H1 (cell line): Measurements from ENCODE around the gene DYNLT2B. TPM values are rescaled to one million over a fixed set of nuclear protein-coding genes. Genes with fewer than 3 reads are reported as not detected.

Experiments
- CTCF ChIA-PET: fragments of 300-600 bp; sonication (Branson Sonifier 250); formaldehyde crosslinking; loops from one replicate; lab custom pipeline; 2021; ENCODE audit not compliant: partially characterized antibody; lab: Charles Lee
- POLR2A ChIA-PET: fragments of 300-600 bp; sonication (Branson Sonifier 250); formaldehyde crosslinking; loops from one replicate; lab custom pipeline; 2021; ENCODE audit warnings: inconsistent platforms; ENCODE audit not compliant: partially characterized antibody; lab: Charles Lee
- DNase-seq, 2 experiments: peaks; one replicate each; pipeline versions ENCODE4 v3.0.0 to v3.0.0-alpha.2; 2010 to 2022; ENCODE audit warnings: low spot score in 2 of 2, low read depth in 1 of 2, mixed read lengths in 1 of 2
- FAIRE-seq: peaks from 2 replicates; lab custom pipeline; 2011; peaks lifted over from hg19 to GRCh38; lab: Jason Lieb, UNC
- H2AFZ ChIP-seq: 2 replicates; pipeline ENCODE4 v1.8.1; 2012; ENCODE audit warnings: low read length, inconsistent platforms
- H2AK5ac ChIP-seq: 2 replicates; pipeline ENCODE4 v1.6.1; 2013; ENCODE audit warnings: low read depth, low read length
- H2BK120ac ChIP-seq: replicated peaks from 2 replicates; pipeline ENCODE3; 2013; ENCODE audit warnings: low read depth, low read length, inconsistent platforms
- H2BK12ac ChIP-seq: 2 replicates; pipeline ENCODE4 v1.6.1; 2013; ENCODE audit warnings: low read depth, low read length
- H2BK15ac ChIP-seq: 2 replicates; pipeline ENCODE4 v1.6.1; 2013; ENCODE audit warnings: low read length
- H2BK20ac ChIP-seq: 2 replicates; pipeline ENCODE4 v1.6.1; 2013; ENCODE audit warnings: low read length
- H2BK5ac ChIP-seq: 2 replicates; pipeline ENCODE4 v1.6.1; 2013; ENCODE audit warnings: low read depth, low read length
- H3K14ac ChIP-seq: 2 replicates; pipeline ENCODE4 v1.6.1; 2013; ENCODE audit warnings: inconsistent platforms; ENCODE audit not compliant: insufficient read length
- H3K18ac ChIP-seq: 2 replicates; pipeline ENCODE4 v1.6.1; 2013; ENCODE audit warnings: low read length; ENCODE audit errors: extremely low read depth
- H3K23ac ChIP-seq: 2 replicates; pipeline ENCODE4 v1.6.1; 2013; ENCODE audit warnings: inconsistent platforms; ENCODE audit not compliant: insufficient read length
- H3K23me2 ChIP-seq: 2 replicates; pipeline ENCODE4 v1.6.1; 2013; ENCODE audit warnings: low read depth, low read length
- H3K27ac ChIP-seq: 2 replicates; pipeline ENCODE4 v1.6.1; 2011; ENCODE audit warnings: low read depth, low read length, inconsistent platforms
- H3K27me3 ChIP-seq, 4 experiments: replicated peaks in 1 of 4; 1 replicate in 1 of 4; 2 replicates in 3 of 4; pipeline versions ENCODE4 v1.6.1 to v1.8.1; 2011 to 2013; ENCODE audit warnings: low read length in 3 of 4, mild to moderate bottlenecking in 3 of 4, inconsistent platforms in 2 of 4, mixed read lengths in 2 of 4, moderate library complexity in 1 of 4; ENCODE audit not compliant: control insufficient read depth in 3 of 4, insufficient read depth in 3 of 4; ENCODE audit errors: extremely low read depth in 1 of 4
- H3K36me3 ChIP-seq, 4 experiments: 2 replicates each; pipeline versions ENCODE4 v1.6.1 to v1.8.1; 2011 to 2013; ENCODE audit warnings: mild to moderate bottlenecking in 4 of 4, low read length in 3 of 4, moderate library complexity in 2 of 4, control low read depth in 1 of 4, inconsistent platforms in 1 of 4; ENCODE audit not compliant: insufficient read depth in 4 of 4, control insufficient read depth in 2 of 4
- H3K4ac ChIP-seq: replicated peaks from 2 replicates; pipeline ENCODE3; 2013; ENCODE audit warnings: low read length, low read depth, mixed read lengths, inconsistent platforms; ENCODE audit not compliant: insufficient read length
- H3K4me1 ChIP-seq, 4 experiments: replicated peaks in 1 of 4; 1 replicate in 1 of 4; 2 replicates in 3 of 4; pipeline versions ENCODE4 v1.6.1 to v1.8.1; 2011 to 2013; ENCODE audit warnings: low read length in 3 of 4, inconsistent platforms in 2 of 4, mixed read lengths in 1 of 4; ENCODE audit not compliant: insufficient read depth in 4 of 4, control insufficient read depth in 3 of 4
- H3K4me2 ChIP-seq, 2 experiments: 2 replicates each; pipeline versions ENCODE4 v1.6.1 to v1.8.1; 2011 to 2013; ENCODE audit warnings: low read depth in 2 of 2, low read length in 2 of 2, control low read depth in 1 of 2, inconsistent platforms in 1 of 2, mild to moderate bottlenecking in 1 of 2; ENCODE audit not compliant: insufficient read depth in 1 of 2
- H3K4me3 ChIP-seq, 4 experiments: fragments of 200-600, 300-600 bp in 1 of 4; sonication (generic), shearing (Covaris generic), sonication (Bioruptor Twin) in 1 of 4; 2 replicates each; pipeline versions ENCODE4 v1.5.1 to v1.8.1; 2011 to 2016; ENCODE audit warnings: low read length in 4 of 4, low read depth in 3 of 4, control low read depth in 2 of 4, inconsistent platforms in 2 of 4, mild to moderate bottlenecking in 2 of 4, mixed read lengths in 1 of 4, moderate library complexity in 1 of 4; ENCODE audit not compliant: insufficient read depth in 2 of 4; ENCODE audit errors: extremely low read depth in 1 of 4
- H3K56ac ChIP-seq: replicated peaks from 2 replicates; pipeline ENCODE3; 2013; ENCODE audit warnings: low read depth, mild to moderate bottlenecking, mixed read lengths, low read length, inconsistent platforms; ENCODE audit not compliant: insufficient read length
- H3K79me1 ChIP-seq: 2 replicates; pipeline ENCODE4 v1.6.1; 2013; ENCODE audit warnings: low read depth, low read length, control low read depth
- H3K79me2 ChIP-seq, 2 experiments: 2 replicates each; pipeline versions ENCODE4 v1.6.1 to v1.8.1; 2012 to 2013; ENCODE audit warnings: low read length in 2 of 2, mild to moderate bottlenecking in 2 of 2, inconsistent platforms in 1 of 2; ENCODE audit not compliant: insufficient read depth in 2 of 2, control insufficient read depth in 1 of 2
- H3K9ac ChIP-seq, 4 experiments: replicated peaks in 1 of 4; 1 replicate in 1 of 4; 2 replicates in 3 of 4; pipeline versions ENCODE4 v1.6.1 to v1.8.1; 2011 to 2013; ENCODE audit warnings: low read depth in 3 of 4, low read length in 3 of 4, control low read depth in 2 of 4, mild to moderate bottlenecking in 2 of 4, moderate library complexity in 2 of 4, inconsistent platforms in 1 of 4; ENCODE audit errors: extremely low read depth in 1 of 4
- H3K9me3 ChIP-seq, 2 experiments: 2 replicates each; pipeline versions ENCODE4 v1.6.1 to v1.8.1; 2012 to 2013; ENCODE audit warnings: mild to moderate bottlenecking in 2 of 2, moderate library complexity in 2 of 2, control low read depth in 1 of 2, inconsistent platforms in 1 of 2, low read depth in 1 of 2, low read length in 1 of 2, mixed read lengths in 1 of 2; ENCODE audit not compliant: insufficient read depth in 2 of 2
- H4K20me1 ChIP-seq, 2 experiments: replicated peaks in 1 of 2; 2 replicates each; pipeline versions ENCODE3 to v1.8.1; 2011 to 2013; ENCODE audit warnings: inconsistent platforms in 2 of 2, low read length in 2 of 2, mild to moderate bottlenecking in 1 of 2; ENCODE audit not compliant: insufficient read depth in 2 of 2, control insufficient read depth in 1 of 2
- H4K5ac ChIP-seq: 2 replicates; pipeline ENCODE4 v1.6.1; 2013; ENCODE audit warnings: low read length, low read depth, mixed read lengths, inconsistent platforms; ENCODE audit not compliant: insufficient read length
- H4K8ac ChIP-seq: 2 replicates; pipeline ENCODE4 v1.8.0; 2013; ENCODE audit warnings: mild to moderate bottlenecking, moderate library complexity, low read length, inconsistent platforms; ENCODE audit not compliant: insufficient read depth; ENCODE audit errors: extremely low read depth
- H4K91ac ChIP-seq: replicated peaks from 2 replicates; pipeline ENCODE3; 2013; ENCODE audit warnings: low read length, mixed read lengths, inconsistent platforms; ENCODE audit not compliant: insufficient read length
- BACH1 ChIP-seq: IDR thresholded peaks from 2 replicates; pipeline ENCODE4 v1.6.1; 2012; ENCODE audit warnings: low read length, improper control_type of control experiment
- BRCA1 ChIP-seq: IDR thresholded peaks from 2 replicates; pipeline ENCODE4 v1.6.1; 2012; ENCODE audit warnings: low read depth, low read length, improper control_type of control experiment
- KDM4A ChIP-seq: IDR thresholded peaks from one replicate; pipeline ENCODE4 v1.7.1; 2012; ENCODE audit warnings: low read depth, mild to moderate bottlenecking, moderate library complexity, low read length, inconsistent platforms; ENCODE audit not compliant: severe bottlenecking
- YY1 ChIP-seq: IDR thresholded peaks from 2 replicates; pipeline ENCODE4 v1.6.1; 2011; ENCODE audit warnings: low read depth, mild to moderate bottlenecking, low read length
- WGBS, 2 experiments: shearing (Covaris generic) in 1 of 2; methylation state at CpG; one replicate each; pipeline versions ENCODE4 v1.1.6 to v1.1.7; 2013 to 2015; ENCODE audit warnings: low lambda C conversion rate in 2 of 2, mixed read lengths in 2 of 2, inconsistent platforms in 1 of 2, low coverage in 1 of 2, missing lambda C conversion rate in 1 of 2; ENCODE audit not compliant: insufficient replicate concordance in 2 of 2, insufficient coverage in 1 of 2, insufficient read length in 1 of 2; ENCODE audit errors: extremely low coverage in 1 of 2, missing lambda C conversion rate in 1 of 2; 5-methylcytosine and 5-hydroxymethylcytosine counted together
- polyA plus RNA-seq, 7 experiments: library from polyadenylated mRNA; depleted of rRNA in 3 of 7; stranded (reverse) in 5 of 7; unstranded in 2 of 7; fragments of >200 nt in 5 of 7; fragments of 200-250 nt in 2 of 7; gene quantifications; 1 replicate in 5 of 7; 2 replicates in 1 of 7; 4 replicates in 1 of 7; pipeline versions ENCODE4 v1.2.1 to v1.2.3, GENCODE V29; 2011 to 2013; ENCODE audit warnings: missing spikeins in 2 of 7, mixed read lengths in 2 of 7
- total RNA-seq: library from RNA; stranded (reverse); fragmentation: NEBNext Ultra II Directional; extraction: Animal tissue kit (Norgen Biotek cat#: 25700); gene quantifications from 2 replicates; pipeline ENCODE4 v1.2.1, GENCODE V29; 2021

Gene DYNLT2B
- total and polyA plus RNA-seq, 2 of the 8 experiments (the other 6 are each of a cell fraction or from before 2014, with no cell fraction given): 10.9 to 22.2 TPM

GRCh38 chr3:196288141-196288460 lies 29.9 kb downstream of the DYNLT2B start:
- no peak overlapping the region for H2AK5ac ChIP-seq
- CTCF ChIA-PET: no interaction called here
- FAIRE-seq: no peak
- DNase-seq: no peak
- H3K4me3 ChIP-seq: peak overlapping the region; percentile 82 to 94 (median 89)
- H3K23ac ChIP-seq: no peak overlapping the region
- peaks cover 0 to 5% (median 2%) of the 10 kb centered on the region in 4 experiments; a peak in 3 of 7 replicates for H3K4me1 ChIP-seq
- H3K36me3 ChIP-seq: no peaks in the 10 kb centered on the region
- no peak overlapping the region for H3K14ac ChIP-seq
- H3K56ac ChIP-seq: peak overlapping the region; percentile 93
- H2AFZ ChIP-seq: no peak overlapping the region; the same call in 1 of the 2 replicates
- no peak overlapping the region for H2BK120ac ChIP-seq
- WGBS, 2 experiments: 4% methylated on average over 17 of the region's 17 CpGs; no CpG with 5 or more reads in 1 of the 2 experiments
- H3K18ac ChIP-seq: 0 out of 2 replicates have a peak overlapping the region, but pooled peaks have one; percentile 60
- peaks cover 10% of the 10 kb centered on the region for H3K23me2 ChIP-seq
- peak overlapping the region; percentile 74 for H4K5ac ChIP-seq
- no peak overlapping the region for H3K4ac ChIP-seq
- H2BK5ac ChIP-seq: peak overlapping the region; percentile 80
- H3K9me3 ChIP-seq: no peaks in the 10 kb centered on the region
- peaks cover 0 to 4% of the 10 kb centered on the region in 2 experiments for H4K20me1 ChIP-seq
- H4K8ac ChIP-seq: peak overlapping the region; percentile 97; the same call in 1 of the 2 replicates
- H2BK15ac ChIP-seq: no peak overlapping the region
- H4K91ac ChIP-seq: peak overlapping the region; percentile 74
- peak overlapping the region; percentile 64 to 91 for H3K4me2 ChIP-seq
- H3K79me2 ChIP-seq: peaks cover 0 to 28% of the 10 kb centered on the region in 2 experiments; a peak in 3 of 4 replicates
- H3K9ac ChIP-seq: peak overlapping the region; percentile 78 to 87 (median 82)
- no peaks in the 10 kb centered on the region for H3K27me3 ChIP-seq
- POLR2A ChIA-PET: interaction anchor here (0.8 to 1.0 kb wide), 3 partner anchors 11 to 29 kb away, joined by 3 to 4 read pairs (median 3); no protein-coding TSS in a partner anchor
- H3K27ac ChIP-seq: peak overlapping the region; percentile 85
- H2BK20ac ChIP-seq: no peak overlapping the region
- H3K79me1 ChIP-seq: peaks cover 2% of the 10 kb centered on the region; the same call in 1 of the 2 replicates
- H2BK12ac ChIP-seq: no peak overlapping the region
- TF ChIP-seq BRCA1 (no peak), KDM4A (peak; percentile 12), BACH1 (no peak), YY1 (no peak)
